GM12801 (cell line): ENCODE results near the gene SORBS2.

Experiments
- TF ChIP-seq, protein P1 (sequence below): IDR thresholded peaks from one replicate; pipeline ENCODE4 v1.5.1; 2011; ENCODE audit warnings: control low read depth; ENCODE audit not compliant: insufficient read length; ENCODE audit errors: extremely low read depth

SORBS2 gene

DNA sequence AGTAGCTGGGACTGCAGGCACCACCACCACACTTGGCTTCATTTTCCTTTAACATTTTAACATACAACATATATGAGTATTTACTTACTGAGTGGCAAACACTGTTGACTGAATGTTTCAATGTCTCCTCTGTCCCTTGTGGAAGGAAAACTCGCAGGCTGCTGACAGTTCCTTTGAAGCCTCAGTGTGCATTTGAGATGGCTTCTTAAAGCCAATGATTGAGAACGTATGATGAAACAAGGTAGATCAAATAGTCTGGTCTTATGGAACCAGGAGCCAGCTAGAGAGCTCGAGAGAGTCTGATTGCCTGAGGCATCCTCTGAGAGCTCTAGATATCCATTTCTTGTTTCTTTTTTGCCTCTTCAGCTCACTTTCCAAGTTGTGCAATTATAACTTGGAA, 233.7 kb downstream of the SORBS2 start:
- TF ChIP-seq, protein P1, sequence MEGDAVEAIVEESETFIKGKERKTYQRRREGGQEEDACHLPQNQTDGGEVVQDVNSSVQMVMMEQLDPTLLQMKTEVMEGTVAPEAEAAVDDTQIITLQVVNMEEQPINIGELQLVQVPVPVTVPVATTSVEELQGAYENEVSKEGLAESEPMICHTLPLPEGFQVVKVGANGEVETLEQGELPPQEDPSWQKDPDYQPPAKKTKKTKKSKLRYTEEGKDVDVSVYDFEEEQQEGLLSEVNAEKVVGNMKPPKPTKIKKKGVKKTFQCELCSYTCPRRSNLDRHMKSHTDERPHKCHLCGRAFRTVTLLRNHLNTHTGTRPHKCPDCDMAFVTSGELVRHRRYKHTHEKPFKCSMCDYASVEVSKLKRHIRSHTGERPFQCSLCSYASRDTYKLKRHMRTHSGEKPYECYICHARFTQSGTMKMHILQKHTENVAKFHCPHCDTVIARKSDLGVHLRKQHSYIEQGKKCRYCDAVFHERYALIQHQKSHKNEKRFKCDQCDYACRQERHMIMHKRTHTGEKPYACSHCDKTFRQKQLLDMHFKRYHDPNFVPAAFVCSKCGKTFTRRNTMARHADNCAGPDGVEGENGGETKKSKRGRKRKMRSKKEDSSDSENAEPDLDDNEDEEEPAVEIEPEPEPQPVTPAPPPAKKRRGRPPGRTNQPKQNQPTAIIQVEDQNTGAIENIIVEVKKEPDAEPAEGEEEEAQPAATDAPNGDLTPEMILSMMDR: no peak

DNA sequence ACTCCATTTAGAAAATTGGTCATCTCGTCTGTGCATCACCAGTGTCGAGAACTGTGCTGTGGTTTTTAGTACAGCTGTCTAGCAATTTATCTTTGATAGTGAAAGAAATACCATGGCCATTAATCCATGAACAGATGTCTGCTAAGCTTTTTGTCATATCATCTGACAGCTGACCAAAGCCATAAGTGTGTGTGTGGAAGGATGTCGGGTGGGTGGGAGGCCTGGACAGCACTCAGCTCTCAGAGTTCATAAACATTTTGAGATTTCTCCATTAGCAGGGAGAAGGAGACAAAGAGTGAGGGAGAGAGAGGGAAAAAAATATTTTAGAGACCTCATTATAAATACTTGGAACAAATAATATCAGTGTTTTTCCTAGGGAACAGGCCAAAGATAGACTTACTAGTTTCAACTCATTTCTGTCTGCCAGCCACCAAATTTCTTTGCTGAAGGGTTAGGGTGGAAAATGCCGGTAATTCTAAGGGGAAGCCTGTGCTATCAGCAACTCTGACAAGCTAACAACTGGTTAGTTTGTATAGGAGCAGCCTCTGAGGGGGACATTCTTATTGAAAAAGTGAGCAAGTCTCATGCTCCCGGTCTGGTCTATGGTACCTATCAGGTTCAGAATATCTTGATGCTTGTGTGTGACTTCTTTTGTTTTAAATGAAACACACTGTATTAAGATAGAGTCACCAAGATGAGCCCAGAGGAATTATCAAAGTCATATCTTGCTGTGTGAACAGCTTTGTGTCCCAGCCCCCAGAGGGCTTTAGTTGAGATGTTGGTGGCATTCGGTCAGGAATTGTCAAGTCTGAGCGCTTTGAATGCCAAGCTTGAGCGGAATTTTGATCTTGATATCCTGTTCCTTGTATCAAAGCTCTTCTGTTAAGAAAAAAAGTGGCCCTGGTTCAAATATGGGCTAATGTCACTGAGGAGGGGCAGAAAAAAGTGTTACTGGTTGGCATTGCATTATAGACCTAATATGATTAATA, 234.7 kb downstream of the SORBS2 start:
- TF ChIP-seq, protein P1: no peak

DNA sequence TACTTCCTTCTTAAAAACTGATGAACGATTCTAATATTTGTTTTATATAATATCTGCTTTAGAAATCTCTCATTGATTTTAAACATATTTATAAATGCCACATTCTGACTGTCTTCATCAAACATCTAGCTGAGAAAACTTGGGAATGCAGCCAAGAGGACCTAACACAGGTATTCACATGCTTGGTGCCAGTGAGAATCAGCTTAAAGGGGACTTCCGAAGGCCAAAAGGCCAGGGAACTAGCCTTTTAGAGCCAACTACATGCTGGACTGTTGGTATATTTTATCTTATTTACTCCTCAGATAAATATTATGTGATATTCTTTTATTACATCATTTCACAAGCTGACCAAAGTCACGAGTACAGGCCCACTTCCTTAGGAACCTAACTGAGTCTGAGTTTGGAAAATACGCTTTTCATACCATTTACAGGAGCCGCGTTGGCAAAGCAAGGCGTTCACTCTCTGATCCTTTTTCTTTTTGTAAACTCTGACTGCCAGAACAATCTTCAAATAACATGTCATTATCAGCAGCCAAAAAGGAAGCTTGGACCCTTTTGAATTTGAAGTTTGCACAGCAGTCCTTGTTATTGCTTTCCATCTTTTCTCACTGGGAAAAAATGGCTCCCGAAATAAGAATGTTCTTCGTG, 235.6 kb downstream of the SORBS2 start:
- TF ChIP-seq, protein P1: no peak

DNA sequence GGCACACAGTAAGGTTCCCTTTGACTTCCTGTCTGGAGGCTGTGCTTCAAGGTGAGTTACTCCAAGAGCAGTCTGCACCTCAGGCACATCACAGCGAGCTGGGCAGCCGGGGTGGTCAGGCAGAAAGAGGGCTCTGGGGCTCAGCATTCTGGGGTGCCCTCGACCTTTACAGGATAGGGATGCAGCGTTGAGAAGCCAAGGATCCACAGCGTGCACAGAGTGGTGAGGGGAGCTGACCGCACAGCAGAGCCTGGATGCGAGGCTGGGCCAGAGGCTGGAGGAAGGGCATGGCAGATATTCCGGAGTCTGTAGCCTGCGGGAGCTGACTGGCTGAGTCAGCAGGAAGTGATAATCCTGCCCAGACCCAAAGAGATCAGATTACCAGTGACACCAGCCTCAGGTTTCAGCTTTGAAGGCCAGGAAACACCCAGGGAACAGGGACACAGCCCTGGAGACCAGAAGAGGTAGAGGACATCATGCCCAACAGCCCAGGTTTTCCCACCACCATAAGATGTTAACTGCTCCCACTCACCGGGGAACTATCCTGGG, 238.3 kb downstream of the SORBS2 start:
- TF ChIP-seq, protein P1: no peak

DNA sequence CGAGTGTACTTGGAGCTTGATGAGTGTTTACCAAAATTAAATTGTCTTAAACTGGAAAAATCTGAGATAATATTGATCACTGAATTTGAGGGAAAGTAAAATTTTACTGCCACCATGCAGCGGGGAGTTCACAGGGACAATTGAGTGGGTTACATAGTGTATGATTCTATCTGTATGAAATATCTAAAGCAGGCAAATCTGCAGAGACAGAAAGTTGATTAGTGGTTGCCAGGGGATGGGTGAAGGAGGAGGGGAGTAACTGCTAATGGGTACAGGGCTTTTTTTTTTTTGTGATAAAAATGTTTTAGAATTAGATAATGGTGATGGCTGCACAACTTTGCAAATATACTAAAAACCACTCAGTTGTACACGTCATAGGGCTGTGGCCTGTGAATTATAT, 241.3 kb downstream of the SORBS2 start:
- TF ChIP-seq, protein P1: no peak

DNA sequence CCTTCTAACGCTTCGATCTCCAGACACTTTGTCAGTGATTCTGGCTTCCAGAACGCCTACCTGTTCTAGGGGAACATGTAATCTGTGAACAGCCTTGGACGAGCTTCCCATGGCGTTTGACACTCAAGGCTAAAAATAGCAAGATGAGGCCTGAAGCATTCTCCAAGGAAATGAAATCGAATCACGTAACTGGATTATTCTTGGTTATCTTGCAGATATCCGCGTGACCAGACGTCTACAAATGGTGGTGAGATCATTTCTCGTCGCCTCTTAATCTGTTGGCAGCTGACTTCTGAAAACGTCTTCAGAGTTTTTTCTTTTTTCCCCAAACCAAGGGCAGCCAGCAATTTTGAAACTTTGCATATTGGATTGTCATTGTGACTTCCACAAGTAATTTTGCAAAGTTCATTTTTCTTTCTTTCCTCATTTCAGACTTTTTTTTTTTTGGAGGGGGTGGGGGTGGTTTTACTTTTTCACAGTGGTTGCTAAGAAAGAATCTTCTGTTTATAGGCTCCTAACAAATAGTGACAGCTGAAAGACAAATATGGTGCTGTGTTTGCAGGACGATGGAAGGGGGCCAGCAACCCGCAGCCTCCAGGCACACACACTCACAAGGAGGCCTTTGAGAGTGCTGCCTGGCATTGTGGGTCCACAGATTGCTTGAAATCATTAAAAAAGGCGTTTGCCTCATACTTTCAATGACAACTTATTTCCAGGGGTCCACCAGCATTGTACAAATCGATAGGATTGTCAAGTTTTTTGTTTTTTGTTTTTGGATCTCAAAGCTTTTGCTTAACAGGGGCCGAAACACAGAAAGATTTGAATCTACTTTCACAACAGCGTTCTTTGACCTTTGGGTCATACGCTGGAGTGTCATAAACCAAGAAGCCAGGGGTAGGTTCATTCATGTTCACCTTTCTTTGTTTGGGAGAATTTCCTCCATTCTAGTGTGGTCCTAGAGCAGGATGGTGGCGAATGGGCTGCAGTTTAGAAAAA, 244.3 kb downstream of the SORBS2 start:
- TF ChIP-seq, protein P1: no peak
